GM12865 (cell line): ENCODE measurements around the gene ITGA2.
"Not testable (repeated sequence)": the region's sequence is repeated elsewhere in the genome, so short reads cannot be mapped to it uniquely, and the experiment has no call there.

Source experiments
- DNase-seq: peaks from one replicate; pipeline ENCODE4 v3.0.0; 2010; ENCODE audit warnings: low read depth
- H3K4me3 ChIP-seq: 2 replicates; pipeline ENCODE4 v1.5.1; 2011; ENCODE audit warnings: mild to moderate bottlenecking, low read depth, low read length, control low read depth
- CTCF ChIP-seq: IDR thresholded peaks from 2 replicates; pipeline ENCODE4 v1.5.1; 2011; ENCODE audit warnings: low read length, control low read depth, low read depth, inconsistent platforms; ENCODE audit not compliant: insufficient read depth; ENCODE audit errors: missing control alignments

ITGA2 gene

GRCh38 chr5:53105611-53106300 lies 116.6 kb downstream of the ITGA2 start:
- no peak overlapping the region for H3K4me3 ChIP-seq
- no peak for DNase-seq
- TF ChIP-seq CTCF: no peak

GRCh38 chr5:53109056-53109442 lies 119.9 kb downstream of the ITGA2 start:
- DNase-seq: peak; percentile 11

GRCh38 chr5:53109443-53110127 lies 120.4 kb downstream of the ITGA2 start, which contains the start of gene MOCS2:
Gene MOCS2, minus strand, starts transcription at chr5:53109757. Its CDS starts 2,583 bp downstream, at chr5:53107174.
- peak; percentile 95 for DNase-seq
- TF ChIP-seq CTCF: no peak
- H3K4me3 ChIP-seq: peak within 1 kb of the TSS; percentile 96

More at GRCh38 chr5:53109056-53109442, 119.9 kb downstream of the ITGA2 start:
- H3K4me3 ChIP-seq: peak overlapping the region; percentile 96
- no peak for TF ChIP-seq CTCF

- no peak for DNase-seq
- H3K4me3 ChIP-seq: peak overlapping the region; percentile 96
- no peak for TF ChIP-seq CTCF
These were observed 121.0 kb downstream of the ITGA2 start for GRCh38 chr5:53110156-53110555.

GRCh38 chr5:53111139-53111538 lies 122.0 kb downstream of the ITGA2 start:
- no peak for DNase-seq
- no peak for TF ChIP-seq CTCF
- H3K4me3 ChIP-seq: no peak overlapping the region

- DNase-seq, H3K4me3 ChIP-seq: not testable (repeated sequence)
These were observed 123.2 kb downstream of the ITGA2 start for GRCh38 chr5:53112307-53112706.

- no peak for DNase-seq
- H3K4me3 ChIP-seq: no peak overlapping the region
- TF ChIP-seq CTCF: no peak
These were observed 123.8 kb downstream of the ITGA2 start for GRCh38 chr5:53112909-53113308.
